ENCODE results near the gene STAG3. TPM values are rescaled to one million over a fixed set of nuclear protein-coding genes. Genes with fewer than 3 reads are reported as not detected.

STAG3 gene
- total RNA-seq, 4 donors from 2014 or later: 0.65 to 3.6 (median 1.9) TPM

DNA sequence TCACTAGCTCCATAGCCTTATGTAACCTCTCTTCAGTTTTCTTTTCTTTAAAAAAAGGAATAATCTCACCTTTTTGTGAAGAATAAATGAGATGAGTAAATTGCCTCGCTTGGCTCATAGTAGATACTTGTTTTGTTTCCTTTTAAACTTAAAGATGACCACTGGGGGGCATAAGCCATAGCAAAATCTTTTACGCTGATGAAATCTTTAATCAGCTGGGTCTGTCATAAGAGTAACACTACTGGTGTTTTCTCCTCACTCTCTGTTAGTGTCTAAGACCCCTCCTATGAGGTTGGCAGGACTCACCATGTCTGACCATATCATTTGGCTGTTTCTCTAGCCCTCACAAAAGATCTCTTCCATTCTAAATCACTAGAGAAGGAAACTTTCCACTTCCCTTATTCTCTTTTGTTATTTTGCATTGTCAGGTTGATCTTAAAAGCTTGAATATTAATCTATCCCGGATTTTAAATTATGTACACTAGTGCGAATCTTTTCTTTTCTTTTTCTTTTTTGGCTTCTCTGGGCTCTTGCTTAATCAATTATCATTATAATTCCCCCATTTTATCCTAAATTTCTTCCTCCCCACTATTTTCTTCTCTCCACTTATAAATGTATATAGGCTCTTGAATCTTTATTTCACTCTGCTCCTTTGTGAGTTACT, 12.5 kb downstream of the STAG3 start:
- TF ChIP-seq, protein P1, sequence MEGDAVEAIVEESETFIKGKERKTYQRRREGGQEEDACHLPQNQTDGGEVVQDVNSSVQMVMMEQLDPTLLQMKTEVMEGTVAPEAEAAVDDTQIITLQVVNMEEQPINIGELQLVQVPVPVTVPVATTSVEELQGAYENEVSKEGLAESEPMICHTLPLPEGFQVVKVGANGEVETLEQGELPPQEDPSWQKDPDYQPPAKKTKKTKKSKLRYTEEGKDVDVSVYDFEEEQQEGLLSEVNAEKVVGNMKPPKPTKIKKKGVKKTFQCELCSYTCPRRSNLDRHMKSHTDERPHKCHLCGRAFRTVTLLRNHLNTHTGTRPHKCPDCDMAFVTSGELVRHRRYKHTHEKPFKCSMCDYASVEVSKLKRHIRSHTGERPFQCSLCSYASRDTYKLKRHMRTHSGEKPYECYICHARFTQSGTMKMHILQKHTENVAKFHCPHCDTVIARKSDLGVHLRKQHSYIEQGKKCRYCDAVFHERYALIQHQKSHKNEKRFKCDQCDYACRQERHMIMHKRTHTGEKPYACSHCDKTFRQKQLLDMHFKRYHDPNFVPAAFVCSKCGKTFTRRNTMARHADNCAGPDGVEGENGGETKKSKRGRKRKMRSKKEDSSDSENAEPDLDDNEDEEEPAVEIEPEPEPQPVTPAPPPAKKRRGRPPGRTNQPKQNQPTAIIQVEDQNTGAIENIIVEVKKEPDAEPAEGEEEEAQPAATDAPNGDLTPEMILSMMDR (IDR thresholded peaks at IDR 0.05; ENCODE audit: low read depth): no peak

DNA sequence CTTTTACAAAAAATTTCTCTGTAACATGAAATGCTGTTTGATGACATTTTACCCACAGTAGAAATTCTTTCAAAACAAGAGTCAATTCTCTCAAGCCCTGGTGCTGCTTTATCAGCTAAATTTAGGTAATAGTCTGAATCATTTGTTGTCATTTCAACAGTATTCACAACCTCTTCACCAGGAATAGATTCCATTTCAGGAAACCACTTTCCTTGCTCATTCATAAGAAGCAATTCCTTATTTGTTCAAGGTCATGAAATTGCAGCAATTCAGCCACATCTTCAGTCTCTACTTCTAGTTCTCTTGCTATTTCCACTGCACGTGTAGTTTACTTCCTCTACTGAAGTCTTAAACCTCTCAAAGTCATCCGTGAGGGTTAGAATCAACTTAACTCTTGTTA, 14.1 kb downstream of the STAG3 start:
- TF ChIP-seq, protein P1 (IDR thresholded peaks at IDR 0.05; ENCODE audit: low read depth): no peak

DNA sequence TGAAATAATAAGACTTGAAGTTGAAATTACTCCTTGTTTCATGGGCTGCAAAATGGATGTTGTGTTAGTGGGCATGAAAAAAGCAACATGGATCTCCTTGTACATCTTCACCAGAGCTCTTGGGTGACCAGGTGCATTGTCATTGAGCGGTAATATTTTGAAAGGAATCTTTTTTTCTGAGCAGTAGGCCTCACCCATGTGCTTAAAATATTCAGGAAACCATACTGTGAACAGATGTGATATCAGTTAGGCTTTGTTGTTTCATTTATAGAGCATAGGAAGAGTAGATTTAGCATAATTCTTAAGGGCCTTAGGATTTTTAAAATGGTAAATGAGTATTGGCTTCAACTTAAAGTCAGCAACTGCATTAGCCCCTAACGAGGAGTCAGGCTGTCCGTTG, 15.3 kb downstream of the STAG3 start:
- TF ChIP-seq, protein P1 (IDR thresholded peaks at IDR 0.05; ENCODE audit: low read depth): no peak

DNA sequence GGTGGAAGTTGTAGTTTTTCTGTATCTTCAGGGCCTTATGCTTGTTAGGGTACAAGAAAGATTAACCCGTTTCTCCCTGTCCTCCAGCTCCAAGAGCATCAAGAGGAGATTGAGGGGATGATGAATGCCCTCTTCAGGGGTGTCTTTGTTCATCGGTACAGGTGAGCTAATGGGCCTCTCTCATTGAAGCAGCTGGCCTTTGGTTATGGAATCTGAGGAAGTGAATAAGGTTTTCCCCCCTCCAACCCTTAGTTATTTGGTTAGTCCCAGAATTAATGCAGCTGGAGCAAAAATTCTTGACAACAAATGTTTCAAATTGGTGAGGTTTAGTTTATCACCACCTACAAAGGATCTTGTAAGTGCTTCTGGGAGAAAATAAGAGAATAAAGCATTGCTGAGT, 17.5 kb downstream of the STAG3 start:
- TF ChIP-seq, protein P1 (IDR thresholded peaks at IDR 0.05; ENCODE audit: low read depth): no peak

DNA sequence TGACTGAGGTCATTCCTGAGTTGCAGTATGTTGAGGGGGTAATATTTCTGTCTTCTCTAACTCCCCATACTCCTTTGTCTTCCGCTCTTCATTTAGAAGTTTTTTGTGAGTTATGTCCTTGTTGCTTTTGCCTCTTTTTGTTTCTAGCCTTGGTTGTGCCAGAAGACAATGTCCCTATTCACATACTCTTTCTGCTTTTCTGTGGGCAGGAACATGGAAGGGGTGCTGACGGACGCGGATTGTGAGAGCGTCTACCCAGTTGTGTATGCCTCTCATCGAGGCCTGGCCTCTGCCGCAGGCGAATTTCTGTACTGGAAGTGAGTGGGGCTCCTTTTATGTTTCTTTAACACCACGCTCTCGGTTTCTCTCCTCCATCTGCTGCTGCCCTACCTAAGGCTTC, 20.5 kb downstream of the STAG3 start:
- TF ChIP-seq, protein P1 (IDR thresholded peaks at IDR 0.05; ENCODE audit: low read depth): no peak

DNA sequence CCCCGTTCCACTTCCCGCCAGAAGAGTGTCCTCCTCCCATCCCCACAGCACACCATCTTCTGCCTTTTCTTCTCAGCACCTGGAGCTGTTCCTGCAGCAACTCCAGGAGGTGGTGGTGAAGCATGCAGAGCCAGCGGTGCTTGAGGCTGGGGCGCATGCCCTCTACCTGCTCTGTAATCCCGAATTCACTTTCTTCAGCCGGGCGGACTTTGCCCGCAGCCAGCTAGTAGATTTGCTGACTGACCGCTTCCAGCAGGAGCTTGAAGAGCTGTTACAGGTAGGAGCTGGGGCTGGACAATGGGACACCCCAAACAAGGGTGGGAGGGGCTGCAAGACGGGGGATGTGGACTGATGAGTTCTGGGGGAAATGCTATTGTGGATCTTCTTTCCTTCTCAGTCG, 23.0 kb downstream of the STAG3 start:
- TF ChIP-seq, protein P1 (IDR thresholded peaks at IDR 0.05; ENCODE audit: low read depth): no peak

DNA sequence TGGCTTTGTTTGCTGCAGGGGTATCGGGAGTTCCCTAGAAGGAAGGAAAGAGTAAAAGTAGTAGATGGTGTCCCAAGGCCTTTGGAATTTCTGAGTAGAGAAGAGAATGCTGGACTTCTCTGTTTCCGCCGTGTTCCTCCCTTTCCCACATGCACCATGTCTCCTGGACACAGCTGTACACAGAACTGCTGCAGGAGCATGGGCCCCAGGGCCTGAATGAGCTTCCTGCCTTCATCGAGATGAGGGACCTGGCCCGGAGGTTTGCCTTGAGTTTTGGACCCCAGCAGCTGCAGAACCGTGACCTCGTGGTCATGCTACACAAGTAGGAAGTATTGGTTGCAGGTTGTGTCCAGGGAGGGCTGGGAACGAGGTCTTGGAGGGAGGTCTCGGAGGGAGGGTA, 26.7 kb downstream of the STAG3 start:
- TF ChIP-seq, protein P1 (IDR thresholded peaks at IDR 0.05; ENCODE audit: low read depth): no peak
